Common myeloid progenitor, CD34-positive (primary cell): Measurements from ENCODE around the gene PLEKHM3.

Experiments
- CTCF ChIA-PET: fragments of 350-600 bp; sonication (Branson Sonifier 250); formaldehyde crosslinking; loops from one replicate; lab custom pipeline; 2021; ENCODE audit warnings: antibody characterized with exemption; lab: Charles Lee
- POLR2A ChIA-PET: fragments of 350-600 bp; sonication (Branson Sonifier 250); formaldehyde crosslinking; loops from one replicate; lab custom pipeline; 2021; ENCODE audit warnings: antibody characterized with exemption; lab: Charles Lee
- DNase-seq, 3 donors: peaks; one replicate each; pipeline versions ENCODE4 v3.0.0 to v3.0.0-alpha.2; 2013
- H3K27ac ChIP-seq, 2 experiments: 1 replicate in 1 of 2; 2 replicates in 1 of 2; pipeline ENCODE4 v1.7.0; 2013; ENCODE audit warnings: inconsistent platforms in 2 of 2, low read length in 2 of 2, mild to moderate bottlenecking in 2 of 2, low read depth in 1 of 2, moderate library complexity in 1 of 2; ENCODE audit not compliant: severe bottlenecking in 2 of 2, insufficient read depth in 1 of 2, poor library complexity in 1 of 2
- H3K27me3 ChIP-seq, 5 experiments: replicated peaks in 2 of 5; 1 replicate in 3 of 5; 2 replicates in 2 of 5; pipeline versions ENCODE4 v1.6.1 to v1.7.0; 2013; ENCODE audit warnings: low read length in 4 of 5, mild to moderate bottlenecking in 2 of 5, moderate library complexity in 2 of 5, inconsistent platforms in 1 of 5; ENCODE audit not compliant: insufficient read depth in 5 of 5, control insufficient read depth in 4 of 5
- H3K36me3 ChIP-seq, 4 experiments: 1 replicate in 2 of 4; 2 replicates in 2 of 4; pipeline versions ENCODE4 v1.6.1 to v1.7.0; 2013; ENCODE audit warnings: low read length in 3 of 4, control low read depth in 1 of 4, mild to moderate bottlenecking in 1 of 4; ENCODE audit not compliant: control insufficient read depth in 4 of 4, insufficient read depth in 4 of 4
- H3K4me1 ChIP-seq, 4 experiments: 1 replicate in 3 of 4; 2 replicates in 1 of 4; pipeline versions ENCODE4 v1.6.1 to v1.7.1; 2013; ENCODE audit warnings: low read length in 3 of 4, mild to moderate bottlenecking in 3 of 4, control low read depth in 1 of 4, inconsistent platforms in 1 of 4, moderate library complexity in 1 of 4; ENCODE audit not compliant: control insufficient read depth in 4 of 4, insufficient read depth in 4 of 4; ENCODE audit errors: control extremely low read depth in 1 of 4
- H3K4me3 ChIP-seq, 7 experiments: 1 replicate in 4 of 7; 2 replicates in 3 of 7; pipeline versions ENCODE4 v1.5.1 to v1.7.0; 2013; ENCODE audit warnings: mild to moderate bottlenecking in 7 of 7, low read length in 6 of 7, moderate library complexity in 6 of 7, inconsistent platforms in 2 of 7, low read depth in 2 of 7, control low read depth in 1 of 7; ENCODE audit not compliant: insufficient read depth in 4 of 7, control insufficient read depth in 1 of 7; ENCODE audit errors: extremely low read depth in 1 of 7
- H3K9me3 ChIP-seq, 5 experiments: 1 replicate in 4 of 5; 2 replicates in 1 of 5; pipeline versions ENCODE4 v1.6.1 to v1.7.1; 2013; ENCODE audit warnings: low read length in 4 of 5, mild to moderate bottlenecking in 2 of 5, inconsistent platforms in 1 of 5, low read depth in 1 of 5, moderate library complexity in 1 of 5; ENCODE audit not compliant: control insufficient read depth in 4 of 5, insufficient read depth in 2 of 5; ENCODE audit errors: control extremely low read depth in 1 of 5
- WGBS: methylation state at CpG from one replicate; pipeline ENCODE4 v1.1.5; 2013; ENCODE audit not compliant: insufficient coverage; 5-methylcytosine and 5-hydroxymethylcytosine counted together

The PLEKHM3 gene

GRCh38 chr2:207854484-207855440, 170.6 kb downstream of the PLEKHM3 start:
- POLR2A ChIA-PET, result no interaction called here
- Histone ChIP-seq H3K27ac (no peak overlapping the region), H3K9me3 (no peaks in the 10 kb centered on the region), H3K27me3 (no peaks in the 10 kb centered on the region), H3K4me1 (no peaks in the 10 kb centered on the region), H3K4me3 (no peak overlapping the region), H3K36me3 (peaks cover 0 to 2% (median under 1%) of the 10 kb centered on the region in 4 experiments)
- WGBS, result no CpG with 5 or more reads among the region's 2 CpGs
- DNase-seq, result no peak
- CTCF ChIA-PET, result no interaction called here

DNA sequence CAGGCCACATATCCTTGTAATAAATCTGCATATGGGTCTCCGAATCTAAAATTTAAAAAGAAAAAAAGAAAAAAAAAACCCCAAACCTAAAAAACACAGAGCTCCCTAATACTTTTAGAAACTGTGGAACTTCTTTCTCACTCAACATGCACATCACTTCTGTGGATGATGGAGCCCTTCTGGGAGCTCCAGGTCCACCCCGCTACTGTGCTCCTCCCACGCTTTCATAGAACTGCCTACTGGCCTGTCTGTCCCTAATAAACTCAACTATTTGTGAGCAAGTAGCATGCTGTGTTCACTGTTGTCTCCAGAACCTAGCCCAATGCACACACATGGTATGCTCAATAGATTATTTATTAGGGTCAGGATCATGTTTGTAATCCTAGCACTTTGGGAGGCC, 172.5 kb downstream of the PLEKHM3 start:
- 100% methylated on average over 2 of the region's 3 CpGs for WGBS

GRCh38 chr2:207849443-207849842, 175.9 kb downstream of the PLEKHM3 start:
- 100% methylated on average over 1 of the region's 1 CpG for WGBS
- ChIA-PET POLR2A (interaction anchor here (0.6 to 1.3 kb wide), 2 partner anchors 12 to 19 kb away, joined by 3 to 4 read pairs; no protein-coding TSS in a partner anchor), CTCF (interaction anchor here (1.0 to 1.8 kb wide), 5 partner anchors 11 to 83 kb away, joined by 3 to 8 read pairs (median 4); no protein-coding TSS in a partner anchor)
- Histone ChIP-seq H3K9me3 (no peaks in the 10 kb centered on the region), H3K27ac (no peak overlapping the region), H3K4me3 (no peak overlapping the region), H3K4me1 (peaks cover 5 to 20% (median 14%) of the 10 kb centered on the region in 4 experiments), H3K27me3 (no peaks in the 10 kb centered on the region), H3K36me3 (peaks cover 0 to 2% (median 0%) of the 10 kb centered on the region in 4 experiments)
- no peak for DNase-seq

More for the DNA sequence above, 172.5 kb downstream of the PLEKHM3 start:
- H3K27ac ChIP-seq, result no peak overlapping the region
- DNase-seq, result no peak
- ChIA-PET CTCF (no interaction called here), POLR2A (no interaction called here)
- no peaks in the 10 kb centered on the region for H3K9me3 ChIP-seq
- H3K4me3 ChIP-seq, result no peak overlapping the region
- H3K4me1 ChIP-seq, result peaks cover 0 to 9% (median 5%) of the 10 kb centered on the region in 4 experiments
- no peaks in the 10 kb centered on the region for H3K27me3 ChIP-seq
- H3K36me3 ChIP-seq, result peaks cover 0 to 2% (median 0%) of the 10 kb centered on the region in 4 experiments

DNA sequence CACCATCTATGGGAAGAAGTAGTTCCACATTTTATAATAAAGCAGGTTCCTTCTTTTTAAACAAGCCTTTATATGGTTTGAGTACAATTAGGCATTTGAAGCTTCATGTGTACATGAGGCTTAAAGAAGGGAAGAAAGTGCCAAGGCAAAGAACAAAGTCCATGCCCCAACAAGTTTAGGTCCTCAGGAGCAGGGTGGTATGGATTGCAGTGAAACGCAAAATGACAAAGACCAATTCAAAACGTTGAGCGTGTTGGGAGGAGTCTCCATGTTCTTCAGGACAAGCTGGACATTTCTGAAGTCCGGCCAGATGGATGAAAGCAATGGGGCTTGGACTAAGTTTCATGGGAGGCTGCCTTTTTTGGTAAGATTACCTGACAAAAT, 176.8 kb downstream of the PLEKHM3 start:
- peaks cover 0 to 2% (median 0%) of the 10 kb centered on the region in 4 experiments for H3K36me3 ChIP-seq
- 95% methylated on average over 4 of the region's 4 CpGs for WGBS
- CTCF ChIA-PET, result interaction anchor here (1.0 to 1.8 kb wide), 8 partner anchors 12 to 223 kb away, joined by 3 to 8 read pairs (median 4); no protein-coding TSS in a partner anchor

GRCh38 chr2:207847807-207848544, 177.4 kb downstream of the PLEKHM3 start:
- peak in 2 of 3 donors; percentile 48 to 64 for DNase-seq
- Histone ChIP-seq H3K27me3 (no peaks in the 10 kb centered on the region), H3K9me3 (no peaks in the 10 kb centered on the region), H3K36me3 (peaks cover 0 to 2% (median 0%) of the 10 kb centered on the region in 4 experiments), H3K4me1 (peaks cover 5 to 25% (median 14%) of the 10 kb centered on the region in 4 experiments), H3K27ac (peak overlapping the region in 1 of 2 experiments; percentile 22), H3K4me3 (peak overlapping the region in 2 of 7 experiments; percentile 0 to 46)
- ChIA-PET POLR2A (interaction anchor here (1.3 kb wide), 1 partner anchor 20 kb away, joined by 4 read pairs; no protein-coding TSS in a partner anchor), CTCF (interaction anchor here (0.9 to 1.8 kb wide), 11 partner anchors 13 to 224 kb away, joined by 3 to 8 read pairs (median 4); no protein-coding TSS in a partner anchor)
- WGBS, result 0% methylated on average over 2 of the region's 4 CpGs

More for the DNA sequence above, 176.8 kb downstream of the PLEKHM3 start:
- Histone ChIP-seq H3K4me1 (peaks cover 5 to 22% (median 14%) of the 10 kb centered on the region in 4 experiments), H3K4me3 (no peak overlapping the region), H3K27me3 (no peaks in the 10 kb centered on the region), H3K27ac (no peak overlapping the region), H3K9me3 (no peaks in the 10 kb centered on the region)
- no peak for DNase-seq
- POLR2A ChIA-PET, result interaction anchor here (1.3 kb wide), 1 partner anchor 20 kb away, joined by 4 read pairs; no protein-coding TSS in a partner anchor

- CTCF ChIA-PET, result interaction anchor here (0.6 to 1.8 kb wide), 10 partner anchors 12 to 225 kb away, joined by 3 to 8 read pairs (median 3); no protein-coding TSS in a partner anchor
- Histone ChIP-seq H3K27me3 (no peaks in the 10 kb centered on the region), H3K27ac (peak overlapping the region in 1 of 2 experiments; percentile 22), H3K4me3 (peak overlapping the region in 2 of 7 experiments; percentile 37 to 46), H3K4me1 (peaks cover 5 to 25% (median 14%) of the 10 kb centered on the region in 4 experiments), H3K9me3 (no peaks in the 10 kb centered on the region), H3K36me3 (peaks cover 0 to 2% (median 0%) of the 10 kb centered on the region in 4 experiments)
- 30% methylated on average over 2 of the region's 3 CpGs for WGBS
- peak in 1 of 3 donors; percentile 20 for DNase-seq
- POLR2A ChIA-PET, result interaction anchor here (0.7 to 1.1 kb wide), 2 partner anchors 23 to 70 kb away, joined by 3 read pairs; no protein-coding TSS in a partner anchor
Measured at GRCh38 chr2:207847098-207847806, 178.1 kb downstream of the PLEKHM3 start.
